HepG2 (cell line): ENCODE results near the gene ADH4. TPM values are rescaled to one million over a fixed set of nuclear protein-coding genes. Genes with fewer than 3 reads are reported as not detected.

ENCODE experiments used
- ATAC-seq: fragments of 200-7000 bp; cut with Tn5 transposase; 3 replicates; pipeline ENCODE4 v1.9.1; 2020; ENCODE audit warnings: mild to moderate bottlenecking, moderate library complexity
- BruUV-seq: library from RNA; stranded (reverse); fragments of 400-500 nt; replicated peaks from 2 replicates; lab custom pipeline; 2021; lab: Mats Ljungman, UMichigan
- CTCF ChIA-PET: fragments of 300-600 bp; formaldehyde crosslinking; extraction: SDS; loops from one replicate; lab custom pipeline; 2021; ENCODE audit warnings: low total read pairs, inconsistent platforms, low intra/inter-chr PET ratio; lab: Yijun Ruan, JAX
- POLR2A ChIA-PET: fragments of 350-600 bp; sonication (Branson Sonifier 250); formaldehyde crosslinking; loops from one replicate; lab custom pipeline; 2020; ENCODE audit warnings: antibody characterized with exemption, inconsistent platforms; lab: Yijun Ruan, JAX
- DNase-seq: peaks from one replicate; pipeline ENCODE4 v3.0.0-alpha.2; 2015; ENCODE audit warnings: low spot score
- FAIRE-seq: peaks from 3 replicates; lab custom pipeline; 2011; peaks lifted over from hg19 to GRCh38; lab: Jason Lieb, UNC
- H2AFZ ChIP-seq: one replicate; pipeline ENCODE4 v1.6.1; 2011; ENCODE audit warnings: low read length, inconsistent platforms
- H3K27ac ChIP-seq: fragments of 300-600 bp; 3 replicates; pipeline ENCODE4 v1.8.0; 2011; ENCODE audit warnings: mixed run types, mild to moderate bottlenecking, mixed read lengths, low read length, inconsistent platforms; ENCODE audit not compliant: insufficient read depth; ENCODE audit errors: extremely low read length
- H3K27me3 ChIP-seq, 2 experiments: fragments of 200-600 bp in 1 of 2; 2 replicates in 1 of 2; 3 replicates in 1 of 2; pipeline versions ENCODE4 v1.6.0 to v1.8.0; 2011; ENCODE audit warnings: low read length in 2 of 2, mild to moderate bottlenecking in 2 of 2, moderate library complexity in 2 of 2, inconsistent platforms in 1 of 2; ENCODE audit not compliant: insufficient read depth in 2 of 2, control insufficient read depth in 1 of 2
- H3K36me3 ChIP-seq, 2 experiments: fragments of 200-600 bp in 1 of 2; replicated peaks in 1 of 2; 2 replicates in 1 of 2; 3 replicates in 1 of 2; pipeline versions ENCODE4 v1.5.1 to v1.8.0; 2011; ENCODE audit warnings: low read length in 2 of 2, inconsistent platforms in 1 of 2; ENCODE audit not compliant: insufficient read depth in 2 of 2, control insufficient read depth in 1 of 2
- H3K4me1 ChIP-seq: 2 replicates; pipeline ENCODE4 v1.5.1; 2012; ENCODE audit warnings: low read length, inconsistent platforms; ENCODE audit not compliant: insufficient read depth
- H3K4me2 ChIP-seq: 2 replicates; pipeline ENCODE4 v1.6.0; 2011; ENCODE audit warnings: low read depth, low read length, inconsistent platforms
- H3K4me3 ChIP-seq, 3 experiments: fragments of 200-600 bp in 1 of 3; sonication (generic), shearing (Covaris generic) in 1 of 3; replicated peaks in 1 of 3; 2 replicates each; pipeline ENCODE4 v1.5.1; 2011 to 2016; ENCODE audit warnings: low read length in 3 of 3, inconsistent platforms in 2 of 3, low read depth in 2 of 3, mild to moderate bottlenecking in 2 of 3, control low read depth in 1 of 3, mixed read lengths in 1 of 3; ENCODE audit not compliant: insufficient read depth in 1 of 3
- H3K79me2 ChIP-seq: one replicate; pipeline ENCODE4 v1.6.1; 2011; ENCODE audit warnings: low read length, inconsistent platforms; ENCODE audit not compliant: insufficient read depth
- H3K9ac ChIP-seq: 2 replicates; pipeline ENCODE4 v1.6.0; 2011; ENCODE audit warnings: mild to moderate bottlenecking, low read depth, low read length, inconsistent platforms; ENCODE audit not compliant: insufficient read depth
- H3K9me3 ChIP-seq: 2 replicates; pipeline ENCODE4 v1.5.1; 2012; ENCODE audit warnings: mild to moderate bottlenecking, low read length
- H4K20me1 ChIP-seq: 2 replicates; pipeline ENCODE4 v1.6.0; 2011; ENCODE audit warnings: inconsistent platforms, mild to moderate bottlenecking, low read length, moderate library complexity; ENCODE audit not compliant: insufficient read depth
- ADNP ChIP-seq: sonication (generic); formaldehyde crosslinking; IDR thresholded peaks from 2 replicates; pipeline ENCODE4 v1.4.0; 2020; ENCODE audit warnings: missing genetic modification reagents
- BORCS8-MEF2B ChIP-seq: sonication (generic); formaldehyde crosslinking; IDR thresholded peaks from 2 replicates; pipeline ENCODE4 v1.8.0; 2022; ENCODE audit warnings: mild to moderate bottlenecking, missing genetic modification reagents
- CAMTA2 ChIP-seq: sonication (generic); formaldehyde crosslinking; IDR thresholded peaks from 2 replicates; pipeline ENCODE4 v1.4.0; 2020; ENCODE audit warnings: mild to moderate bottlenecking, missing genetic modification reagents, borderline replicate concordance
- DBP ChIP-seq: sonication (generic); formaldehyde crosslinking; IDR thresholded peaks from 2 replicates; pipeline ENCODE4 v1.4.0; 2020; ENCODE audit warnings: missing genetic modification reagents; ENCODE audit errors: not compliant biosample characterization
- DZIP1 ChIP-seq: sonication (generic); formaldehyde crosslinking; IDR thresholded peaks from 2 replicates; pipeline ENCODE4 v1.5.0; 2020; ENCODE audit warnings: mild to moderate bottlenecking, missing genetic modification reagents
- IRF1 ChIP-seq: sonication (generic); formaldehyde crosslinking; IDR thresholded peaks from 2 replicates; pipeline ENCODE4 v1.4.0; 2020; ENCODE audit warnings: low read depth, mild to moderate bottlenecking, missing genetic modification reagents
- JUNB ChIP-seq: sonication (generic); formaldehyde crosslinking; IDR thresholded peaks from 2 replicates; pipeline ENCODE4 v1.8.0; 2022; ENCODE audit warnings: missing genetic modification reagents, mild to moderate bottlenecking, borderline replicate concordance
- MEF2D ChIP-seq: sonication (generic); formaldehyde crosslinking; IDR thresholded peaks from 2 replicates; pipeline ENCODE4 v1.5.1; 2020; ENCODE audit warnings: mild to moderate bottlenecking, missing genetic modification reagents
- MTA1 ChIP-seq: sonication (generic); formaldehyde crosslinking; IDR thresholded peaks from 2 replicates; pipeline ENCODE4 v1.4.0; 2020; ENCODE audit warnings: missing genetic modification reagents, mild to moderate bottlenecking, borderline replicate concordance
- PHB2 ChIP-seq: fragments of 450-650 bp; IDR thresholded peaks from 2 replicates; pipeline ENCODE4 v1.6.1; 2018; ENCODE audit not compliant: partially characterized antibody
- SIN3B ChIP-seq: fragments of 150-350 bp; IDR thresholded peaks from 2 replicates; pipeline ENCODE4 v1.6.1; 2014; ENCODE audit warnings: low read length
- XBP1 ChIP-seq: sonication (generic); formaldehyde crosslinking; IDR thresholded peaks from 2 replicates; pipeline ENCODE4 v1.5.0; 2020; ENCODE audit warnings: missing genetic modification reagents
- ZNF441 ChIP-seq: sonication (generic); formaldehyde crosslinking; IDR thresholded peaks from 2 replicates; pipeline ENCODE4 v1.7.0; 2021; ENCODE audit warnings: missing genetic modification reagents, borderline replicate concordance
- ZNF616 ChIP-seq: sonication (generic); formaldehyde crosslinking; IDR thresholded peaks from 2 replicates; pipeline ENCODE4 v1.5.0; 2020; ENCODE audit warnings: low read depth, mild to moderate bottlenecking, missing genetic modification reagents
- ZNF724P ChIP-seq: sonication (generic); formaldehyde crosslinking; IDR thresholded peaks from 2 replicates; pipeline ENCODE4 v1.8.0; 2022; ENCODE audit warnings: missing genetic modification reagents, borderline replicate concordance
- ZNF782 ChIP-seq: sonication (generic); formaldehyde crosslinking; IDR thresholded peaks from 2 replicates; pipeline ENCODE4 v1.4.0; 2020; ENCODE audit warnings: missing genetic modification reagents, mild to moderate bottlenecking, borderline replicate concordance
- ZNF883 ChIP-seq: sonication (generic); formaldehyde crosslinking; IDR thresholded peaks from 2 replicates; pipeline ENCODE4 v1.5.1; 2020; ENCODE audit warnings: mild to moderate bottlenecking, missing genetic modification reagents; ENCODE audit errors: not compliant biosample characterization
- WGBS: methylation state at CpG from one replicate; pipeline ENCODE4 v1.1.6; 2017; ENCODE audit warnings: low lambda C conversion rate; 5-methylcytosine and 5-hydroxymethylcytosine counted together
- in situ Hi-C: cut with HindIII; loops from 2 replicates; pipeline ENCODE4 v1.10.0; 2017; ENCODE audit warnings: low pct_unique_long_range_greater_than_20kb; ENCODE audit not compliant: extremely low pct_ligation_motif_present
- intact Hi-C: fragments of 100-400 bp; cut with micrococcal nuclease; formaldehyde crosslinking; loops from one replicate; pipeline ENCODE4 v1.10.0; 2022; ENCODE audit not compliant: unreplicated experiment
- polyA plus RNA-seq, 8 experiments: library from polyadenylated mRNA; depleted of rRNA in 3 of 8; stranded (reverse) in 7 of 8; unstranded in 1 of 8; fragments of >200 nt; fragmentation: Illumina TruSeq in 4 of 8; extraction: Trizol in 4 of 8; gene quantifications; 2 replicates each; pipeline versions ENCODE4 v1.2.1 to v1.2.3, GENCODE V29; 2011 to 2016; ENCODE audit warnings: low read depth in 4 of 8, missing spikeins in 1 of 8, mixed read lengths in 1 of 8; ENCODE audit not compliant: insufficient read depth in 1 of 8
- total RNA-seq, 5 experiments: library from RNA; depleted of rRNA; stranded (reverse); fragments of >200 nt; fragmentation: Illumina TruSeq; extraction: Trizol; gene quantifications; 2 replicates each; pipeline ENCODE4 v1.2.3, GENCODE V29; 2016; ENCODE audit warnings: low read depth in 1 of 5

Gene ADH4
- total and polyA plus RNA-seq, 2 of the 13 experiments (the other 11 are each of a cell fraction or from before 2014, with no cell fraction given): 24.3 to 31.1 TPM

GRCh38 chr4:99190336-99190735 is 46.2 kb upstream of the ADH4 start:
- no peak for ATAC-seq
- H4K20me1 ChIP-seq: no peaks in the 10 kb centered on the region
- intact Hi-C loops (no loop called here), in situ Hi-C loops (no loop called here)
- BruUV-seq: no TSS peak
- no peaks in the 10 kb centered on the region for H3K79me2 ChIP-seq
- no peak for DNase-seq
- no peak overlapping the region for H2AFZ ChIP-seq
- H3K27ac ChIP-seq: no peak overlapping the region
- H3K4me1 ChIP-seq: no peaks in the 10 kb centered on the region
- H3K9ac ChIP-seq: no peak overlapping the region
- H3K4me3 ChIP-seq: no peak overlapping the region
- H3K4me2 ChIP-seq: no peak overlapping the region
- WGBS: 79% methylated on average over 5 of the region's 5 CpGs
- no peaks in the 10 kb centered on the region for H3K36me3 ChIP-seq
- no peak for FAIRE-seq
- POLR2A ChIA-PET: interaction anchor here (0.6 kb wide), 1 partner anchor 266 kb away, joined by 4 read pairs; no protein-coding TSS in a partner anchor
- TF ChIP-seq DBP (CRISPR knock-in tag) (no peak), XBP1 (no peak), CAMTA2 (CRISPR knock-in tag) (no peak), MEF2D (CRISPR knock-in tag) (no peak), ZNF782 (CRISPR knock-in tag) (no peak), ZNF441 (CRISPR knock-in tag) (no peak), JUNB (CRISPR knock-in tag) (no peak), PHB2 (no peak), ZNF724P (CRISPR knock-in tag) (no peak), ADNP (no peak), SIN3B (no peak), DZIP1 (no peak), ZNF883 (CRISPR knock-in tag) (no peak), IRF1 (CRISPR knock-in tag) (no peak), MTA1 (CRISPR knock-in tag) (no peak), BORCS8-MEF2B (CRISPR knock-in tag) (no peak), ZNF616 (CRISPR knock-in tag) (no peak)
- TF ChIP-seq, all 625 proteins: peak for 0
- no peaks in the 10 kb centered on the region for H3K27me3 ChIP-seq
- H3K9me3 ChIP-seq: peaks cover 13% of the 10 kb centered on the region
- CTCF ChIA-PET: no interaction called here
